Activated effector memory CD4-positive, alpha-beta T cell treated with anti-CD3 and anti-CD28 coated beads, Interleukin-2, amount 50 U/mL, for 16 hours (primary cell): ENCODE results near the gene ZMPSTE24.
"Not testable (repeated sequence)": the region's sequence is repeated elsewhere in the genome, so short reads cannot be mapped to it uniquely, and the experiment has no call there.

ENCODE experiments used
- DNase-seq: peaks from one replicate; pipeline ENCODE4 v3.0.0-alpha.2; 2020

Gene ZMPSTE24

GRCh38 chr1:40257688-40258444 lies at the start of gene ZMPSTE24:
Gene ZMPSTE24, plus strand, starts transcription at chr1:40258236. Its CDS starts 36 bp downstream, at chr1:40258272.
- peak; percentile 98 for DNase-seq

GRCh38 chr1:40210511-40211204 lies 47.4 kb upstream of the ZMPSTE24 start:
- DNase-seq: no peak

- DNase-seq: no peak
Observed at GRCh38 chr1:40218333-40218732, 39.7 kb upstream of the ZMPSTE24 start.

GRCh38 chr1:40221471-40221905 lies 36.5 kb upstream of the ZMPSTE24 start:
- DNase-seq: not testable (repeated sequence)

GRCh38 chr1:40221977-40222772 lies 35.9 kb upstream of the ZMPSTE24 start:
- DNase-seq: no peak

- DNase-seq: no peak
Observed at GRCh38 chr1:40224040-40224439, 34.0 kb upstream of the ZMPSTE24 start.

- DNase-seq: no peak
Observed at GRCh38 chr1:40226192-40226591, 31.8 kb upstream of the ZMPSTE24 start.

GRCh38 chr1:40232444-40232843 lies 25.6 kb upstream of the ZMPSTE24 start:
- DNase-seq: peak; percentile 75

- DNase-seq: no peak
Observed at GRCh38 chr1:40239626-40240025, 18.4 kb upstream of the ZMPSTE24 start.

- DNase-seq: no peak
Observed at GRCh38 chr1:40240390-40240789, 17.6 kb upstream of the ZMPSTE24 start.

GRCh38 chr1:40241362-40241761 lies 16.7 kb upstream of the ZMPSTE24 start:
- DNase-seq: no peak

- no peak for DNase-seq
Observed at GRCh38 chr1:40243351-40243750, 14.7 kb upstream of the ZMPSTE24 start.

GRCh38 chr1:40244138-40244744 lies 13.8 kb upstream of the ZMPSTE24 start:
- DNase-seq: no peak

- DNase-seq: no peak
Observed at GRCh38 chr1:40245686-40246085, 12.3 kb upstream of the ZMPSTE24 start.

GRCh38 chr1:40247655-40248054 lies 10.4 kb upstream of the ZMPSTE24 start, which contains the start of gene TMCO2:
Gene TMCO2, plus strand, starts transcription at chr1:40247937. Its CDS starts 57 bp downstream, at chr1:40247994.
- no peak for DNase-seq

- DNase-seq: no peak
Observed at GRCh38 chr1:40248412-40248811, 9.6 kb upstream of the ZMPSTE24 start.

- DNase-seq: no peak
Observed at GRCh38 chr1:40251456-40251855, 6.6 kb upstream of the ZMPSTE24 start.

GRCh38 chr1:40252601-40253000 lies 5.4 kb upstream of the ZMPSTE24 start:
- no peak for DNase-seq

GRCh38 chr1:40255231-40255630 lies 2.8 kb upstream of the ZMPSTE24 start:
- DNase-seq: no peak

- DNase-seq: no peak
Observed at GRCh38 chr1:40256401-40257084, 1.5 kb upstream of the ZMPSTE24 start.

GRCh38 chr1:40257313-40257687 lies 736 bp upstream of the ZMPSTE24 start:
- no peak for DNase-seq

- no peak for DNase-seq
Observed at GRCh38 chr1:40258445-40258769, 371 bp downstream of the ZMPSTE24 start.
